ENCODE results near the gene EML2.
"Not testable (repeated sequence)": the region's sequence is repeated elsewhere in the genome, so short reads cannot be mapped to it uniquely, and the experiment has no call there.

EML2 gene

DNA sequence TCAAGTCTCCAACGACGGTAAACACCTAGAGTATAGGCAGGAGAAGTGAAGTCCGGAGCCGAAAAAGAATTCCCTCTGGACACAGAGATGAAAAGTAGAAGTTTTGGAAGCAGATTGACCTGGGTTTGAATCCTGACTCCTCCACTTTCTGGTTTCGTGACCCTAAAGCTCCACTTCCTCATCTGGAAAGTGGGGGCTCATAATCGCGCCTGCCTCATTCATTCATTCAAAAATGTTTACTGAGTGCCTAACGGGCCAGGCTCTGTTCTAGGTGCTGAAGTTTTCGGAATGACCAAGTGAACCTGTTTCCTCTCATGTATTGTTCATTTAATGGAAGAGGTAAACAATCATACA lies 7.1 kb upstream of the EML2 start:
- DNase-seq (ENCODE audit: low read depth) = no peak

- DNase-seq (ENCODE audit: low read depth) = peak; percentile 80
These were observed 6.6 kb upstream of the EML2 start for GRCh38 chr19:45645631-45646344.

GRCh38 chr19:45645068-45645630 lies 6.0 kb upstream of the EML2 start:
- DNase-seq (ENCODE audit: low read depth) = no peak

DNA sequence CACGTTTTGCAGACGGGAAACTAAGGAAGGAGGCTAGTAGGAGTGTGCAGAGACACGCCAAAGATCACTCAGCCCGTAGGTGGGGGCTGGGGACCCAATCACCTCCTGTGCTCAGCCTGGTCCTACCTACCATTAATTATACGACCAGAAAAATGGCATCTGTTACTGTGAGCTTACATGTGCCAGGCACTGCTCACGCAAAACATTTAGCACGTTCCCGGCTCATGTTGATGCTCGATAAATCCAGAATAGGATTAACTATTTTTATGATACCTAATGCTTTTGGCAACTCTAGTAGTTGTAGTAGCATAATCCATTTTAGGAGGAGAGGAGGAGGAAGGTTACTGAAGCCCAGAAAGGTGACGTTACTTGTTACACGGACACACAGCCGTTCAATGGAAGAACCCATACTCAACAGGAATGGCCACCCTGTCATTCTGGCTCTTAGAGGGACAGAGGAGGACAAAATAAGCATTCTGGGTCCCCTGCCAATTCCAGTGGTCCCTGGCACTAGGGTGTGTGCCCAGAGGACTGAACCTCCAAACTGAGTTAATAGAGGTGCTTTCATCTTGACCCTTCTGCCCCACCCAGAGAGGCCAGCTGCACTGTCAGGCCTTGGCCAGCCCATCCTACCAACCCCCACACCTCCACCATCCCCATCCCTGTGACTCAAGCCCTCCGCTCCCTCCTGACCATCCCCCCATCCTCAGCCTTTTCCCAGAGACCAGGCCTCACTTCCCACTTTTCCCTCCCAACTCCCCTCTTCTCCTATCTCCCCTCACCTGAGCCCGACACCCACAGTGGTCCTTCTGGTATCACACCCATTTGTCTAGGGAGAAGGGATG lies 5.0 kb upstream of the EML2 start:
- DNase-seq (ENCODE audit: low read depth) = no peak

DNA sequence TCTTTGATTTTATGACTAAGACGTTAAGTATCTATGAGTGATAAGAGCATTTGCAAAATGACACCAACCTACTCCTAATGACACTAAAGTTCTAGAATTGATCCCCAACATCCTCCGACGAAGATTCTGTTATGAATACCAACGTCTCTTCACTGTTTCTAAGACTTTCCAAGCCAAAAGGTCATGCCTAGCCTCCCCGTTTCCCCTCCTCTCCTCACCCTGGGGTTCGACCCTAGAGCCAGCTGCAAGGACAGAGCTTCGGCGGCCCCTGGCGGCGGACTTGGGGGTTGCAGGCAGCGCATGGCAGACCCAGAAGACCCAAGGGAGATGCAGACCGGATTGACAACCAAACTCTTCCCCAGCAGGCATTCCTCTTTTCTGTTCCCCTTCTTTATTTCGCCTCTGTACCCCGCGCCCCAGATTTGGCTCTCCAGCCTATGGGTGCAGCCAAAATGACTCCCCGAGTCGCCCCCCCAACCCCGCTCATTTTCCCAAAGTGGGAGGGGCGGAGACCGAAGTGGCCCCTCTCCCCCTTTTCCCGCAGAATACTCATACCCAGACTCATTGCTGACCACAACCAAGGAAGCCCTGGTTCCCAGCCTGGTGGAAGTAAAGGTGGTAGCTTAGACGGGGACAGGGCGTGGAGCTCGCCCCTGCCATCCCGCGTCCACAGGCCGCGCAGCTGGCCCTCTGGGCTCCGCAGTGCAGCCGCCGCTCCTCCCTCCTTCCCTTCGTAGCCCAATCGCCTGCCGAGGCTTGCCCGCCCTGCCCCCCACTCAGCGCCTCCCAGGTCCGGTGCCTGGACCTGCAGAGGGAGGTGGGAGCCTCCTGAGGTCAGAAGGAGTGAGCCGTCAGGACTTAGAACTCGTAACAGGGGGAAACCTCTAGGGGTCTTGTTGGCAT lies 4.1 kb upstream of the EML2 start:
- peak; percentile 95 for DNase-seq (ENCODE audit: low read depth)

GRCh38 chr19:45641274-45642105 lies 2.3 kb upstream of the EML2 start:
- peak; percentile 83 for DNase-seq (ENCODE audit: low read depth)

- DNase-seq (ENCODE audit: low read depth) = peak; percentile 61
These were observed 1.7 kb upstream of the EML2 start for GRCh38 chr19:45640849-45641273.

DNA sequence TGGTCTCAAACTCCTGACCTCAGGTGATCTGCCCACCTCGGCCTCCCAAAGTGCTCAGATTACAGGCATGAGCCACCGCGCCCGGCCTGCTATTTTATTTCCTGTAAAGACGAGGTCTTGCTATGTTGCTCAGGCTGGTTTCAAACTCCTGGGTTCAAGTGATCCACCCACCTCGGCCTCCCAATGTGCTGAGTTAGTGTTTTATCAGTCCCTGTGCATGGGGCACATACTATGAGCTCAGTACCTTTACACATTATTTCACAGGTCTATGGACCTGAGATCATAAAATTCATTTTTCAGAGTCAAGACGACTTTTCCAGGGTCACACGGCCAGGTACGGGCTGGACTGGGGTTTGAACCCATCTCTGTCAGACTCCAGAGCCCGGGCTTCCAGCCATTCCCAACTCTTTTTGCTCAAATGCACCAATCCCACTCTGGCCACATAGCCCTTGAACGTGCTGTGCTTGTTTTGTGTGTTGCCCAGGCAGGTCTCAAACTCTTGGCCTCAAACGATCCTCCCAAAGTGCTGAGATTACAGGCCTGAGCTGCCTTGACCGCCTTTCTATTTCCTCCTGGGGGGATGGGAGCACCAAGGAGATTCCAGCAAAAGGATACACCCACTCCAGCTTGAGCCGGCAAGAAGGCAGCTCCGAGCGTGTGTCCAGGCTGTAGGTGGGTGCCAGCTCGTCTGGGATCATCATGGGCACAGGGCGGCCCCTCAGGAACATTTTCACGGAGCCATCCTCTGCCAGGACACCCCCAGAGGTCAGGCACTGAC lies 1.1 kb downstream of the EML2 start:
- no peak for DNase-seq (ENCODE audit: low read depth)

DNA sequence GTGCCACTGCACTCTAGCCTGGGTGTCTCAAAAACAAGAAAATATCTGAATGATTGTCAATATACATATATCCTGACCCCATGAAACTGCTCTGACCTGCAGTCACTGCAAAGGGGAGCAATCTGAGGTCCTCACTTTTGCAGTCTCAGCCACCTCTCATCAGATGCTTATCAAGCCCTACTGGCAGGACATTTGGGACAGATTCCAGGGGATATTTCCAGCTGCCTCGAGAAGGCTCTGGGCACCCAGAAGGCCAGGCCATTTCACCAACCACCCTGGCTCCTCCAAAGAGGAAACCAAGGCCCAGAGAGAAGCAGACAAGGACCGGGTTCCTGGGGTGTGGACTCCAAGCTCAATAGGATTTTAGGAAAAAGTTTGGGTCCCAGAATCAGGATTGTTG lies 2.3 kb downstream of the EML2 start:
- no peak for DNase-seq (ENCODE audit: low read depth)

DNA sequence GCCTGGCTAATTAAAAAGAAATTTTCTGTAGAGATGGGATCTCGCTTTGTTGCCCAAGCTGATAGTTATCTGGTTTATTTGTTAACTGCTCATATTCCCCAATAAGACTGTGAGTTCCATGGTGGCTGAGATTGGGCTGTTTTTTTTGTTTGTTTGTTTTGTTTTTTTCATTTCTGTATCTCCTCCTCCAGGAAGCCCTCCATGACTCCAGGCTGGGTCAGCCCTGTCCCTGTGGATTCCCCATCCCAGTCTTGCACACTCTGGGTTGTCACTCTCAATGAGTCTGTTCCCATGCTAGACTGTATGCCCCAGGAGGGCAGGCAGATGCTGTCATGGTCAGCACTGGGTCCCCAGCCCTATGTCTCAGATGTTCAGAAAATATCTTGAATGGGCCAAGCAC lies 2.9 kb downstream of the EML2 start:
- DNase-seq (ENCODE audit: low read depth) = no peak

- peak; percentile 54 for DNase-seq (ENCODE audit: low read depth)
These were observed 6.6 kb downstream of the EML2 start for GRCh38 chr19:45632468-45633196.

GRCh38 chr19:45630463-45630862 lies 8.7 kb downstream of the EML2 start:
- no peak for DNase-seq (ENCODE audit: low read depth)

DNA sequence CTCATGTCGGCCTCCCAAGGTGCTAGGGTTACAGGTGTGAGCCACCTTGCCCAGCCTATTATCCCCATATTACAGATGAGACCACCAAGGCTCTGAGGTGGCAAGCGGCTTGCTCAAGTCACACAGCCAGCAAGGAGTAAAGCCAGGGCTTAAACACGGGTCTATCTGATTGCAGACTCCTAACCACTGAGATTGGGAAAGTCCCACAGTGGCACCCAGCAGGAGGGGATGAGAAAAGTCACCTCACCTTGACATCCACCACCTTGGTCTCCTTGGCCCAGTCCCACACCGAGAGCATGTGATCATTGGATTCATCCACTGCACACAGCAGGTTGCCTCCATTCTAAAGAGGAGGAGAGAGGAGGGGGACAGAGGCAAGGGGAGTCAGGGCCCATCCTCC lies 9.5 kb downstream of the EML2 start:
- DNase-seq (ENCODE audit: low read depth) = no peak

- DNase-seq (ENCODE audit: low read depth) = not testable (repeated sequence)
These were observed 11.0 kb downstream of the EML2 start for GRCh38 chr19:45628219-45628618.

- DNase-seq (ENCODE audit: low read depth) = no peak
These were observed 15.2 kb downstream of the EML2 start for GRCh38 chr19:45623984-45624383.

DNA sequence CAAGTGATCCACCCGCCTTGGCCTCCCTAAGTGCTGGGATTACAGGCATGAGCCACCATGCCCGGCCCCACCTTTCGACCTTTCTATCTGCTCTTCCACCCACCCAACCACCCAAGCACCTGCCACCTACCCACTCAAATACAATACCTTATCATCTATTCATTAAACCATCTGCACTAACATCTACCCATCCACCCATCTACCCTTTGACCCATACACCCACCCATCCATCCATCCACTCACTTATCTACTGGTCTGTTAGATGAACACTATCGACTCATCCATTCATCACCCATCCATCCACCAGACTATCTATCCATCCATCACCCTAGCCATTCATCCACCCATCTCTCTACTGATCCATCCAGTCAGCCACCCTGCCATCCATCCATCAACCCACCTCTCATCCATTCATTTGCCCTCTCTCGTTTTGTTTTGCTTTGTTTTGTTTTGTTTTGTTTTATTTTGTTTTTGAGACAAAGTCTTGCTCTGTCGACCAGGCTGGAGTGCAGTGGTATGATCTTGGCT lies 17.2 kb downstream of the EML2 start:
- DNase-seq (ENCODE audit: low read depth) = no peak

GRCh38 chr19:45621389-45621788 lies 17.8 kb downstream of the EML2 start:
- no peak for DNase-seq (ENCODE audit: low read depth)

DNA sequence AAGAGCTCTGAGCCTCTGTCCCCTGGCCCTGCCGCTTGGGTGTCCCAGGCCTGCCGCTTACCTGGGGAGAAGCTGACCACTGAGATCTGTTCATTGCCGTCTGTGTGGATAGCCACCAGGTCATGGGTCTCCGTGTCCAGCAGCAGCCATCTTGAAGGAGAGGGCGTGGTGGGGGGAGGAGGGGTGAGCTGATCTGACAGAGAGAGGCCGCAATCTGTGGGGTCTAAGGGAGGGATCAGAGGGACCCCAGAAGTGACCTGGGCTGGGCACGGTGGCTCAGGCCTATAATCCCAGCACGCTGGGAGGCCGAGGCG lies 22.5 kb downstream of the EML2 start:
- no peak for DNase-seq (ENCODE audit: low read depth)

- DNase-seq (ENCODE audit: low read depth) = peak; percentile 83
These were observed 23.1 kb downstream of the EML2 start for GRCh38 chr19:45615795-45616703.

Measured in activated T-cell treated with anti-CD3 and anti-CD28 coated beads for 48 hours (primary cell).